NCI-H2107 treated with DMSO at 0.1 percent for 48 hours (cell line): ENCODE results near the gene CALML6.
"Not testable (repeated sequence)": the region's sequence is repeated elsewhere in the genome, so short reads cannot be mapped to it uniquely, and the experiment has no call there.

ENCODE experiments used
- DNase-seq: peaks from one replicate; lab custom pipeline; 2025; ENCODE audit not compliant: unreplicated experiment; lab: John Stamatoyannopoulos, UW

CALML6 gene

GRCh38 chr1:1914971-1915692 is at the start of gene CALML6:
Gene CALML6 (plus strand): TSS chr1:1915260. CDS start chr1:1915281, 21 bp downstream.
- DNase-seq: no peak

DNA sequence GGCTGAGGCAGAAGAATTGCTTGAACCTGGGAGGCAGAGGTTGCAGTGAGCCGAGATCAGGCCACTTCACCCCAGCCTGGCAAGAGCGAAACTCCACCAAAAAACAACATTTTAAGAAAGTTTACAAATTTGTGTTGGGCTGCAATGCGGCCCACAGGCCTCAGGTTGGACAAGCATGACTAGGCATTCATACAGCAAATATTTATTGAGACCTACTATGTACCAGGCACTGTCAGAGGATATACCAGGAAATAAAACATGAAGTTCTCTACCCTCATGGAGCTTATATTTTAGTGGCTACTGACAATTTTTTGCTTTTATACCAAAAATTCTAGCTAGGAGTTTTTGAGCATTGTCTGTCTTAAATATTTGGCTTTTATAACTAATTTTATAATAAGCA is 47.9 kb upstream of the CALML6 start:
- no peak for DNase-seq

DNA sequence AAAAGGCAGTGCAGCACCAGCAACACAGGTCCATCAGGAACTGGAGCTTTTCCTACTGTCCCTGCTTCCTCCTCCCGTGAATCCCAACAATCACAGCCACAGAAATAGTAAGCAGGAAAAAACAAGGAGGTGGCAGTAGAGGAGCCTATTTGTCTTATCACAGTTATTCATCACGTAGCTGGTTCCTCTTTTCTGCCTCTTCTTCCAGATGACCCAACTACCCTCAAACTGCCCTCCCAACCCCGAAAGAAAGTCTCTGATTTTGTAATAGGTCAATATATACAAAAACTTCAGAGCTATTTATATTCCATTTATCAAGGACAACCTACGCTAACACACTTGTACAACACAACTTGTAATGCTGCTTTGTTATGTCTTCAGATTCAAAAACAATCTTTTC is 45.6 kb upstream of the CALML6 start:
- DNase-seq: no peak

DNA sequence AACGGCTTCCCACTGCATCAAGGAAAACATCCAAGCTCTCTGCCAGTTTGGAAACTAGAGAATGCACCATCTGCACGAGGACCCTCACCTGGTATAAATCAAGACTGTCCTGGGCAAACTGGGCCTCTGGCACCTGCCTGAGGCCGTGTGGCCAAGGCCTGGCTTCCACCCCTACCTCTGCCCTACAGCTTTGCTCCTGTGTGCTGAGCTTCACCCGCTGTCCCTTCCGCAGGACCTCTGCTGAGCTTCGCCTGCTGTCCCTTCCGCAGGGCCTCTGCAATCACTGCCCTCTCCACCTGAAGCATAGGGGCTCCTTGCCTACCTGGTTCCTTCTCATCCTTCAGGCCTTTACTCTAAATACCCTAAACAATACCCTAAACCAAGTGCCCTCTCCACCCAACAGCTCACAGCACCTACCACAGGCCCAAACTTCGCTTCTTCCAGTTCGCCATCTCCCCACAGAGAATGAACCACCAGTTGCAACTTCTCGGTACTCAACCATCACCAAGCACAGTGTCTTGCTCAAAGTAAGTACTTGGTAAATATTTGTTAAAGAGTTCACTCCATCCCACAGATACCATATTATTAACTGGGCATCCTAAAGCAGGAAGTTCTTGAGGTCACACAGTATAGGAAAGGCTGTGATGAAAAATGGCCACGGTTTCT is 42.6 kb upstream of the CALML6 start:
- DNase-seq: no peak

- DNase-seq: no peak
Measured at GRCh38 chr1:1873186-1873585, 41.9 kb upstream of the CALML6 start.

DNA sequence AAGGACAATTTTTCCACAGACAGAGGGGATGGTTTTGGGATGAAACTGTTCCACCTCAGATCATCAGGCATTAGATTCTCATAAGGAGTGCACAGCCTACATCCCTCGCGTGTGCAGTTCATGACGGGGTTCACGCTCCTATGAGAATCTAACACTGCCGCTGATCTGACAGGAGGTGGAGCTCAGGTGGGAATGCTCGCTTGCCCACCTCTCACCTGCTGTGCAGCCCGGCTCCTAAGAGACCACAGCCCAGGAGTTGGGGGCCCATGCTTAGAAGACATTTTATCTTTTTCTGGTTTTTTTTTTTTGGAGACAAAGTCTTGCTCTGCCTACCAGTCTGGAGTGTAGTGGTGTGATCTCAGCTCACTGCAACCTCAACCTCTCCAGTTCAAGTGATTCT is 40.2 kb upstream of the CALML6 start:
- DNase-seq: no peak

DNA sequence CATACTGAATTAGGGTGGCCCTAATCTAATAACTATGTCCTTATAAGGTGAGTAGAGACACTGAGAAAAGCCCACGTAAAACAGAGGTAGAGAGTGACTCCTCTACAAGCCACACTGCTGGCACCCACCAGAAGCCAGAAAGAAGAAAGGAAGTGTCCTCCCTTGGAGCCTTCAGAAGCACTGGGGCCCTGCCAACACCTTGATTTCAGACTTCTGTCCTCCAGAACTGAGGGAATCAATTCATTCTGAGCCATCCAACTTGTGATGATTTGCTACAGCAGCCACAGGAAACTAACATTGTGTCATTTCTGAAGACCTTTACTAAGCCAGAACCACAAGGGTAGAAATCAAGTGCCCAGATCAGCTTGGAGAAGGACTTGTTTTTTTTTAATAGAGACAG is 39.1 kb upstream of the CALML6 start:
- DNase-seq: no peak

GRCh38 chr1:1876335-1876930 is 38.6 kb upstream of the CALML6 start:
- DNase-seq: no peak

DNA sequence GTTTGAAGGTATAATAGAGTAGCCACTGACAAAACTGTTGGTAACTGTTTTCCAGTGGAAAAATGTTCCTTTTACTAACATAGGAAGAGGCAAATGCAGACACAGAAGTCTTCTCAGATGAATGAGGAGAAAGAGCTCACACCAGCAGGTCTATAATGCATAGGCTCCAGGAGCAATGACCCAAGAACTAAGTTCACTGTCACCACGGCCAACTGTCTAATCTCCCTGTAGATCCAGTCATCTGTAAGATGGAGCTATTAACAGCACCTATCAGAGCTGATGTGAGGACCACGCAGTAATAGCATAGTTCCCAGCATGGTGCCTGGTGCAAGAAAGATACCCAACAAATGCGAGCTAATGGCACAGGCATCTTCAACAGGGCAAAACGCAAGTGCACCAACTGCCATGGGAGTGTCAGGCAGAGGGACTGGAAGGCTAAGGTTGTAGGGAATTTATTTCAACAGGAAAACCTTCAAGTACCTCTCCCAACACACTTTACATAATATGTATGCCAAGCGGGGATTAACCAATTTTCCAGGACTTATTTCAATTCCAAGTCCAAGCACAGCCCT is 37.1 kb upstream of the CALML6 start:
- DNase-seq: no peak

GRCh38 chr1:1879942-1880341 is 35.1 kb upstream of the CALML6 start:
- no peak for DNase-seq

DNA sequence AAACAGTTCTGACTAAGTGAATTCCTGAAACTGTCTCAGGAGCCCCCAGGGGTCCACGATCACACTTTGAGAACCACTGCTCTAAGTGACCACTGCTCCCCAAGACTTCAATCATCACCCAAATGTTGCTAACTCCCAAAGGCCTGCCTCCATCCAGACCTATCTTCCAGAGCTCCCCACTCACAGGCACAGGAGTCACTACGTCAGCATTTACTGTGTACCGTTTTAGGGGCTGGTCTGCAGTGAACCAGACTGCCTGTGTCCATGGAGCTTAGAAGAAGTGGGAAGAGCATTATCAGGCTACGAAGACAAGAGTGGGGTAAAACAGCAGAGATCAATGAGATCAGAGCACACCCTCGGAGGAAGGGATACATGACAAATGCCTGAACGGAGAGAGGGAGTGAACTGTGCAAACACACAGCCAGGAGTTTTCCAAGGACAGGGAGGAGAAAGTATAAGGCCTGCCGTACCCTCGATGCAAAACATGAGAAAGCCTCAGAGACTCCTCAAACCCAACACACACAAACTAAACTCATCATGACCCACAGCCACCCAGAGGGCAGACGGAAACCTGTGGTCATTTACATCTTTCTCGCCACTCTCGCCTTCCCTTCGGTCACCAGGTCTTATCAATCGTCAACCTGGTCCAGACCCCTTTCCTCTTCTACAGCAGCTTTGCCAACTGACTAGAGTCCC is 34.3 kb upstream of the CALML6 start:
- no peak for DNase-seq

GRCh38 chr1:1881727-1882126 is 33.3 kb upstream of the CALML6 start:
- DNase-seq: no peak

- no peak for DNase-seq
Measured at GRCh38 chr1:1883092-1883873, 31.8 kb upstream of the CALML6 start.

GRCh38 chr1:1883890-1884289 is 31.2 kb upstream of the CALML6 start:
- not testable (repeated sequence) for DNase-seq

DNA sequence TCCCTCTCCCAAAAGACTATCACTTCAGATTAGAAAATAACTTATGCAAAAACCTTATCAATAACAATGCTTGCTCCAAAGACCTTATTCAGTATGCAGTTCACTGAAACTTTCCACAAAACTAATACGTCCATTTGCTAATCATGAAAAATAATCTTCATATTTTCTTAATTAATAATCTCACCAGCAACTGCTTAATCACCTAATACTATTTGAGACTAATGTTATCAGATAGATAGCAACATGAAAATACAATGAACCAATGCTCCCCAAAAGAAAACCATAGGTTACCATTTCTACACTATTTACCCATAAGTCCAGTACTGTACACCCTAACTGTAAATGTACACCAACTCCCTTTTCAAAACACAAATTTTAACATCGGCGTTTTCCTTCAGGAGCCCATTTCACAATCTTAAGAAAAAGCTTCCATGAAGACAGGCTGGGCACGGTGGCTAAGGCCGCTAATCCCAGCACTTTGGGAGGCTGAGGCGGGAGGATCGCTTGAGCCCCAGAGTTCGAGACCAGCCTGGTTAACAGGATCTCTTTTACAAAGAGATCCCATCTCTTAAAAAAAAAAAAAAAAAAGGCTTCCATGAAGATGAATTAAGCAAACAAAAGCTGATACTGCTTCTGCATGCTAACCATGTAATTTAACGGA is 25.8 kb upstream of the CALML6 start:
- DNase-seq: no peak

DNA sequence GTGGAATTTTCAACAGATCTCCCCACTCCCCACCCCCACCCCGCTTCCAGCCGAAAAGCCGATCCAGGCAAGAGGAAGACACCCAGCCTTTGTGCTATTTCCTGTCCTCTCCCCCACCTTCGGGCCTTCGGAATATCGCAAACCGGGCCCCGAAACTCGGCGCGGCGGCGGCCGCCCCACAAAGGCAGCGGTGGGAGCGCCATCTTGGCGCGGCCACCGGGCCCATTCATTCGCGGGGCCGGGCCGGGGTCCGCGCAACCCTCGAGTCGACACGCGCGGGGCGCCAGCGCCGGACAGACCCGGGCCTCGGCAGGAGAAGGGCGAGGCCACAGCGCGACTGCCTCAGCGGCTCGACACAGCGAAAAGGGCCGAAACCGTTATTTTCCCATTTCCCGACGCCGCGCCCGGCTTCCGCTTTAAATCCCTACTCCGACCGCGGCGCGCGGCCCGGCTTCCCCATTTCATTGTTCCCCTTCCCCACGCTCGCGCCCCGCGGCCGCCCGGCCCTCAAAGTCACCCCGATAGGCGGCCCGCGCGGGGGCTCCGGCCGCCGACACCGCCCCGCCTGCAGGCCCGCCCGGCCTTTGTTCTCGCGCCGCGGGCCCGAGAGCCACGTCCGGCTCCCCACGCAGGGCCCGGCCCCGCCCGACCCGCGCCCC is 25.1 kb upstream of the CALML6 start:
- no peak for DNase-seq

DNA sequence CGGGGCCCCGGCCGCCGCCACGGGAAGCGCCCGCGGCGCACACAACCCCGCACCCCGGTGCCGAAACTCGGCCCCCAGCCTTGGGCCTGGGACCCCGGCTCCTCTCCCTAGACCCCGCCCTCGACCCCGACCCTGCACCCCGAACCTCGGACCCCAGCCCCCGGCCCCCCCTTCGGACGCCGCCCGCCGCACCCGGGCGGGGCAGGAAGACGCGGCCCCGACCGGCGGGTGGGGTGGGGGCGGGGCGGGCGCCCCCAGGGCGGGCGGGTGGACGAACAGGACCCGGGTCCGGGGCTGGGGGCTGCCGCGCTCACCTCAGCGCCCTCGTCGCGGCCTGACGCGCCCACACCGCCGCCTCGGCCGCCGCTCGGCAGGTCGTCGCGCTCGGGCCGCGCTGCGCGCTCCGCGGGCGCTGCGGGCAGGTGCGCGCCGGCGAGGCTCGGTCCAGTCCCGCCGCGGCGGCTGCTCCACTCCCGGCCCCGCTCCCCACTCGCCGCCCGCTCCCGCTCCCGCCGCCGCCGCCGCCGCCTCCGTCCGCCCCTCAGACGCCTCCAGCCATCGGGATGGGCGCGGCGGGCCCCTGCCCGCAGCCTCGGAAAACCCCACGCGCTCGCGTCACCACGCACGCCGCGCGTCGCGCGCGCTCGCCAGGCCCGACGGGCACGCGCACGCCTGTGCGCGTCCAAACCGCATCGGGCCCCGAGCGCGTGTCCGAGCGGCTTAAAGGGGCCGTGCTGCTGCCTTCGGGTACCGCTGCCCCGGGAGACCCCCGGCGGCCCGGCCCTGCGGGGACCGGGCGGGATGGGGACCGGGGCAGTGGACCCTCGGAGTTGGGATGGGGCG is 24.3 kb upstream of the CALML6 start, which contains the start of gene GNB1:
GNB1 (minus strand) TSS at position 582 of the 843 bp plus-strand sequence. CDS start 65,634 bp downstream, outside the sequence.
- no peak for DNase-seq

DNA sequence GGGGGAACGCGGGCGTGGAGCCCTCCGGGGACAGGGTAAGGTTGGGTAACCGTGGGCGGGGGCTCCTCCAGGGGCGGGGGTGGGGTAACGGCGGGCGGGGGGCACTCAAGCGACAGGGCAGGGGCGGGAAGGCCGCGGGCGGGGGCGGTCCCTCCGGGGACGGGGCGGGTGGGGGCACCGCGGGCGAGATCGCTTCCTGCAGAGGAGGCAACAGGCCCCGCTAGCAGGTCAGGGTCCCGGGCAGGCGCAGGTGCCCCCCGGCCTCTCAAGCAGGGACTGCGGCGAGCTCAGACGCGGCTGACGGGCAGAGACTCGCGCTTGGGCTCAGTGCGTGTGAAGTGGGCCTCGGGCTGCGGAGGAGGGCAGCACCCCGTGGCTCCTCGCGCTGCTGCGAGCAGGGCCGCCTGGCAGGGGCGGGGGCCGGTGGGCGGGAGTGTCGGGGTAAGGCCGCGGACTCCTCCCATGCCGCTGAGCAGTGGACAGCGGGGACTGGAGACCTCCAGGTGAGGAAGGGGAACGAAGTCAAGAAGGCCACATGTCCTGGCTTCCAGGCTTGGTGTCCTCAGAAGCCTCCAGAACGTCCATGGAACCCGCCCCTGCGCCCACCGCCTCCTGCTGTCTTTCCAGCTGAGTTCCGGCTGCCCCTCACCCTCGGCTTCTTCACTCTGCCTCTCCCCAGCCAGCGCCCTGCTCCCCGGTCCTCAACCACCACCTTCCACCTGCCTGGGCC is 23.5 kb upstream of the CALML6 start:
- DNase-seq: no peak
